DOHH2 (cell line): ENCODE data around the gene ISCA2.

ENCODE experiments used
- H3F3A ChIP-seq: fragments of 200-600 bp; sonication (generic), shearing (Covaris generic); 2 replicates; pipeline ENCODE4 v1.6.0; 2016; ENCODE audit warnings: antibody characterized with exemption, mild to moderate bottlenecking; ENCODE audit not compliant: control insufficient read depth, insufficient read depth
- H3K27ac ChIP-seq: fragments of 200-600 bp; sonication (generic); 2 replicates; pipeline ENCODE4 v1.5.1; 2014; ENCODE audit warnings: low read depth, mild to moderate bottlenecking, low read length, moderate library complexity
- H3K27me3 ChIP-seq: fragments of 200-600 bp; sonication (generic); 2 replicates; pipeline ENCODE4 v1.6.1; 2014; ENCODE audit warnings: mild to moderate bottlenecking, low read length, mixed read lengths; ENCODE audit not compliant: control insufficient read depth
- H3K36me3 ChIP-seq: fragments of 200-600 bp; sonication (generic); 2 replicates; pipeline ENCODE4 v1.6.1; 2014; ENCODE audit warnings: mild to moderate bottlenecking, low read length, moderate library complexity, mixed read lengths; ENCODE audit not compliant: control insufficient read depth
- H3K4me1 ChIP-seq: fragments of 200-600 bp; sonication (generic); 2 replicates; pipeline ENCODE4 v1.6.1; 2014; ENCODE audit warnings: mild to moderate bottlenecking, low read length, mixed read lengths; ENCODE audit not compliant: control insufficient read depth
- H3K4me2 ChIP-seq: fragments of 200-600 bp; sonication (generic); 2 replicates; pipeline ENCODE4 v1.6.0; 2014; ENCODE audit warnings: mild to moderate bottlenecking, low read length, moderate library complexity
- H3K4me3 ChIP-seq: fragments of 200-600 bp; sonication (generic); 2 replicates; pipeline ENCODE4 v1.5.1; 2014; ENCODE audit warnings: mild to moderate bottlenecking, low read length, mixed read lengths
- H3K79me2 ChIP-seq: fragments of 200-600 bp; sonication (generic); 2 replicates; pipeline ENCODE4 v1.6.1; 2014; ENCODE audit warnings: mild to moderate bottlenecking, low read length, mixed read lengths; ENCODE audit not compliant: control insufficient read depth
- H3K9me2 ChIP-seq: fragments of 200-600 bp; sonication (generic); replicated peaks from 2 replicates; pipeline ENCODE4 v1.6.1; 2014; ENCODE audit warnings: mild to moderate bottlenecking, low read length, mixed read lengths; ENCODE audit not compliant: control insufficient read depth
- H3K9me3 ChIP-seq: fragments of 200-600 bp; sonication (generic); 2 replicates; pipeline ENCODE4 v1.6.1; 2014; ENCODE audit warnings: antibody characterized with exemption, low read length, mixed read lengths; ENCODE audit not compliant: control insufficient read depth, insufficient read depth
- H4K20me1 ChIP-seq: fragments of 200-600 bp; sonication (generic); 2 replicates; pipeline ENCODE4 v1.6.0; 2014; ENCODE audit warnings: low read depth, mild to moderate bottlenecking, antibody characterized with exemption, low read length, moderate library complexity; ENCODE audit not compliant: control insufficient read depth, insufficient read depth
- CTCF ChIP-seq: fragments of 200-600 bp; sonication (generic); IDR thresholded peaks from one replicate; pipeline ENCODE4 v1.5.1; 2014; ENCODE audit warnings: antibody characterized with exemption, mild to moderate bottlenecking, low read depth, low read length; ENCODE audit not compliant: poor library complexity, severe bottlenecking
- EZH2phosphoT487 ChIP-seq: fragments of 200-600 bp; sonication (generic); IDR thresholded peaks from 2 replicates; pipeline ENCODE4 v1.6.1; 2017; ENCODE audit warnings: borderline replicate concordance, mild to moderate bottlenecking, antibody characterized with exemption, low read length, moderate library complexity, mixed read lengths

Gene ISCA2

GRCh38 chr14:74507085-74507484 is 13.5 kb downstream of the ISCA2 start:
- no peaks in the 10 kb centered on the region for H3K9me2 ChIP-seq
- H3K4me2 ChIP-seq = no peak overlapping the region
- no peak overlapping the region for H3K27ac ChIP-seq

GRCh38 chr14:74507840-74508239 is 14.3 kb downstream of the ISCA2 start:
- no peak overlapping the region for H3K4me3 ChIP-seq
- H3K27ac ChIP-seq = no peak overlapping the region
- no peaks in the 10 kb centered on the region for H3K9me2 ChIP-seq
- H3K79me2 ChIP-seq = no peaks in the 10 kb centered on the region
- H3K27me3 ChIP-seq = no peaks in the 10 kb centered on the region; the same call in 1 of the 2 replicates
- peaks cover 12% of the 10 kb centered on the region for H3K4me1 ChIP-seq
- H3F3A ChIP-seq = no peaks in the 10 kb centered on the region
- no peak overlapping the region for H3K4me2 ChIP-seq
- TF ChIP-seq CTCF = no peak
- H4K20me1 ChIP-seq = no peaks in the 10 kb centered on the region
- H3K36me3 ChIP-seq = no peaks in the 10 kb centered on the region
- no peaks in the 10 kb centered on the region for H3K9me3 ChIP-seq

More at GRCh38 chr14:74507085-74507484, 13.5 kb downstream of the ISCA2 start:
- Histone ChIP-seq H3K9me3 (no peaks in the 10 kb centered on the region), H3K27me3 (no peaks in the 10 kb centered on the region; the same call in 1 of the 2 replicates), H3K36me3 (no peaks in the 10 kb centered on the region), H3K4me3 (no peak overlapping the region), H4K20me1 (no peaks in the 10 kb centered on the region), H3K79me2 (no peaks in the 10 kb centered on the region), H3F3A (no peaks in the 10 kb centered on the region), H3K4me1 (peaks cover 12% of the 10 kb centered on the region)
- TF ChIP-seq EZH2phosphoT487 (no peak), CTCF (no peak)

- H3K27me3 ChIP-seq = no peaks in the 10 kb centered on the region; the same call in 1 of the 2 replicates
- peaks cover 12% of the 10 kb centered on the region for H3K4me1 ChIP-seq
- no peak overlapping the region for H3K4me3 ChIP-seq
- no peak overlapping the region for H3K27ac ChIP-seq
- H3K36me3 ChIP-seq = no peaks in the 10 kb centered on the region
- H4K20me1 ChIP-seq = no peaks in the 10 kb centered on the region
- H3F3A ChIP-seq = no peaks in the 10 kb centered on the region
- no peaks in the 10 kb centered on the region for H3K79me2 ChIP-seq
- no peaks in the 10 kb centered on the region for H3K9me3 ChIP-seq
- H3K9me2 ChIP-seq = no peaks in the 10 kb centered on the region
- no peak overlapping the region for H3K4me2 ChIP-seq
- TF ChIP-seq EZH2phosphoT487 (no peak), CTCF (no peak)
These were observed 14.7 kb downstream of the ISCA2 start for GRCh38 chr14:74508292-74508731.
